Nephron (organoid): ENCODE measurements around the gene ZNF277.

Source experiments
- H3K27ac Mint-ChIP-seq, 3 experiments: 2 replicates each; pipeline ENCODE4 v1.8.0; 2020; ENCODE audit warnings: mixed read lengths in 3 of 3, mild to moderate bottlenecking in 2 of 3, moderate library complexity in 1 of 3
- H3K27me3 Mint-ChIP-seq: 2 replicates; pipeline ENCODE4 v1.8.0; 2021; ENCODE audit warnings: low read depth, mild to moderate bottlenecking, moderate library complexity, mixed read lengths
- H3K36me3 Mint-ChIP-seq: 2 replicates; pipeline ENCODE4 v1.8.0; 2020; ENCODE audit warnings: low read depth, mixed read lengths
- H3K4me1 Mint-ChIP-seq: 2 replicates; pipeline ENCODE4 v1.8.0; 2020; ENCODE audit warnings: mixed read lengths
- H3K4me3 Mint-ChIP-seq, 3 experiments: 2 replicates each; pipeline ENCODE4 v1.8.0; 2020; ENCODE audit warnings: mild to moderate bottlenecking in 3 of 3, mixed read lengths in 3 of 3, moderate library complexity in 2 of 3
- H3K9me3 Mint-ChIP-seq: 2 replicates; pipeline ENCODE4 v1.8.0; 2020; ENCODE audit warnings: mixed read lengths
- TF ChIP-seq, protein P1 (sequence below), 3 experiments: fragments of 200-600 bp; sonication (generic); IDR thresholded peaks; one replicate each; pipeline ENCODE4 v1.5.0; 2021; ENCODE audit warnings: antibody characterized with exemption in 3 of 3; ENCODE audit not compliant: unreplicated experiment in 3 of 3

The ZNF277 gene

DNA sequence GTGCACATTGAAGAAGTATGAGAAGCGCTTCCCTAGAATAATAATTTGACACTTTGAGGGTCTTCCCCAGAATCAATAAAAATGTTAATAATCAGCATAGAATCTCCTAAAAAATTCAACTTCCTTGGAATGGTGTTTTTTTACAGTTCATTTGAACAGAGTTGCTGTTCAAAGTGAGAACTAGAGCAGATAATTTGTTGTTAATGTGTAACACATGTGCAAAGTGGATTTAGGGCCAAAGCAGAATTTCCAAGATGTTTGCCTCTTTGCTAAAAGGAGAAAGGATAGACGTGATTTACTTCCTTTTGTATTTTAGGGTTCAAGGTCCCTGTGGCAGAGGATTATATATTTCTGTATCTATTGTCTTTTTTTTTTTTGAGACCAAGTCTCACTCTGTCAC lies 73.8 kb downstream of the ZNF277 start:
- H3K4me1 Mint-ChIP-seq = peaks cover 19% of the 10 kb centered on the region
- TF ChIP-seq, protein P1, sequence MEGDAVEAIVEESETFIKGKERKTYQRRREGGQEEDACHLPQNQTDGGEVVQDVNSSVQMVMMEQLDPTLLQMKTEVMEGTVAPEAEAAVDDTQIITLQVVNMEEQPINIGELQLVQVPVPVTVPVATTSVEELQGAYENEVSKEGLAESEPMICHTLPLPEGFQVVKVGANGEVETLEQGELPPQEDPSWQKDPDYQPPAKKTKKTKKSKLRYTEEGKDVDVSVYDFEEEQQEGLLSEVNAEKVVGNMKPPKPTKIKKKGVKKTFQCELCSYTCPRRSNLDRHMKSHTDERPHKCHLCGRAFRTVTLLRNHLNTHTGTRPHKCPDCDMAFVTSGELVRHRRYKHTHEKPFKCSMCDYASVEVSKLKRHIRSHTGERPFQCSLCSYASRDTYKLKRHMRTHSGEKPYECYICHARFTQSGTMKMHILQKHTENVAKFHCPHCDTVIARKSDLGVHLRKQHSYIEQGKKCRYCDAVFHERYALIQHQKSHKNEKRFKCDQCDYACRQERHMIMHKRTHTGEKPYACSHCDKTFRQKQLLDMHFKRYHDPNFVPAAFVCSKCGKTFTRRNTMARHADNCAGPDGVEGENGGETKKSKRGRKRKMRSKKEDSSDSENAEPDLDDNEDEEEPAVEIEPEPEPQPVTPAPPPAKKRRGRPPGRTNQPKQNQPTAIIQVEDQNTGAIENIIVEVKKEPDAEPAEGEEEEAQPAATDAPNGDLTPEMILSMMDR (IDR thresholded peaks at IDR 0.05; ENCODE audit: unreplicated experiment in 3 of 3) = no peak
- no peak overlapping the region for H3K4me3 Mint-ChIP-seq

DNA sequence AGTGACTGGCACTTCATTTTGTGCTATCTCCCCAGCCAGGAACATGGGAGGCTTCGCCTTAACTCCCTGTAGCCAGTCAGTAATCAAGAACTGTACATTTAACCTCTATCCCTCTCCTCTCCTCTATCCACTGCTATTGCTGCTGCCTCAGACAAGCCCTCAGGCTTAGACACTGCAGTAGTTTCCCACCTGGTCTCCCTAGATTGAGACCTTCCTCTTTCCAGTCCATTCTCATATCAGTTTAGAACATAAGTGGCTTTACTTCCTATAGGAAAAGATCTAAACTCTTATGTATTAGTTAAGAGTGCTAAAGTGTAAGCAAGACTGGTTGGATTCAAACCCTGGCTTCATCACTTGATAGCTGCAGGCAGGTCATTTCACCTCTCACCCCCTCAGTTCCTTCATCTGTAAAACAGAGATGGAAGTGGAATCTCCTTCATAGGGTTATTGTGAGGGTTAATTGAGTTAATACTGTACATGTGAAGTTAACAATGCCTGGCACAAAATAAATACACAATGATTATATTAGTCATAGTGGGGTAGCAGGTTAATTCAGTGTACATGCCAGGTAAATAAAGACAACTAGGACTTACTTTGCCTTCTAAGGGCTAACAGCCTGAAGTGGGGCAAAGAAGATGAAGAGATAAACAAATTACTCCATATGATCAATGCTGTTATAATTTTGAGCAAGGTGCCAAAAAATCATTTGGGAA lies 76.1 kb downstream of the ZNF277 start:
- peaks cover 31% of the 10 kb centered on the region for H3K4me1 Mint-ChIP-seq
- H3K4me3 Mint-ChIP-seq = no peak overlapping the region
- peaks cover 3% of the 10 kb centered on the region for H3K9me3 Mint-ChIP-seq
- H3K27ac Mint-ChIP-seq = peak overlapping the region in 2 of 3 experiments; percentile 31 to 32
- TF ChIP-seq, protein P1 (IDR thresholded peaks at IDR 0.05; ENCODE audit: unreplicated experiment in 3 of 3) = no peak
- H3K36me3 Mint-ChIP-seq = no peaks in the 10 kb centered on the region
- H3K27me3 Mint-ChIP-seq = no peaks in the 10 kb centered on the region

More for the DNA sequence above, 73.8 kb downstream of the ZNF277 start:
- Mint-ChIP-seq H3K27ac (peak overlapping the region; percentile 33 to 65 (median 48)), H3K9me3 (peaks cover 3% of the 10 kb centered on the region), H3K27me3 (no peaks in the 10 kb centered on the region), H3K36me3 (no peaks in the 10 kb centered on the region)

DNA sequence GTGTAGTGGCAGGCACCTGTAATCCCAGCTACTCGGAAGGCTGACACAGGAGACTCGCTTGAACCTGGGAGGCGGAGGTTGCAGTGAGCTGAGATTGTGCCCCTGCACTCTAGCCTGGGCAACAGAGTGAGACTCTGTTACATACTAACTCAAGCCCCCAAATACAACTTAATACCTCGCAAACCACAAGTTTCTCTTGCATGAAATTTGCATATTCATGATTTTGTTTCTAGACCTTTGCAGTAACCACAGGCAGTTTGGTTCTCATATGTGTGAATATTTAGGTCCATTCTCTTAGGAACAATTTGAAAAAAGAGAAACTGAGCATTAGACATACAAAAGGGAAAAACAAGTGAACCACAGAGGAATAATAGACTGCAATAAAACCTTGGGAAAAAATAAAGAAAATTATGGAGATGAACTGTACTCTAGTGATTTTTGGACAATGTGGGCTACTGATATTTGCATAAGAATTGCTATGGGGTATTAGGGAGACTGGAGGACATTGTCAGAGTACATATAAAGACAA lies 77.0 kb downstream of the ZNF277 start:
- TF ChIP-seq, protein P1 (IDR thresholded peaks at IDR 0.05; ENCODE audit: unreplicated experiment in 3 of 3) = no peak
- peaks cover 3% of the 10 kb centered on the region for H3K9me3 Mint-ChIP-seq
- no peak overlapping the region for H3K27ac Mint-ChIP-seq
- H3K36me3 Mint-ChIP-seq = peaks cover 4% of the 10 kb centered on the region
- no peak overlapping the region for H3K4me3 Mint-ChIP-seq
- peaks cover 31% of the 10 kb centered on the region for H3K4me1 Mint-ChIP-seq
- no peaks in the 10 kb centered on the region for H3K27me3 Mint-ChIP-seq

DNA sequence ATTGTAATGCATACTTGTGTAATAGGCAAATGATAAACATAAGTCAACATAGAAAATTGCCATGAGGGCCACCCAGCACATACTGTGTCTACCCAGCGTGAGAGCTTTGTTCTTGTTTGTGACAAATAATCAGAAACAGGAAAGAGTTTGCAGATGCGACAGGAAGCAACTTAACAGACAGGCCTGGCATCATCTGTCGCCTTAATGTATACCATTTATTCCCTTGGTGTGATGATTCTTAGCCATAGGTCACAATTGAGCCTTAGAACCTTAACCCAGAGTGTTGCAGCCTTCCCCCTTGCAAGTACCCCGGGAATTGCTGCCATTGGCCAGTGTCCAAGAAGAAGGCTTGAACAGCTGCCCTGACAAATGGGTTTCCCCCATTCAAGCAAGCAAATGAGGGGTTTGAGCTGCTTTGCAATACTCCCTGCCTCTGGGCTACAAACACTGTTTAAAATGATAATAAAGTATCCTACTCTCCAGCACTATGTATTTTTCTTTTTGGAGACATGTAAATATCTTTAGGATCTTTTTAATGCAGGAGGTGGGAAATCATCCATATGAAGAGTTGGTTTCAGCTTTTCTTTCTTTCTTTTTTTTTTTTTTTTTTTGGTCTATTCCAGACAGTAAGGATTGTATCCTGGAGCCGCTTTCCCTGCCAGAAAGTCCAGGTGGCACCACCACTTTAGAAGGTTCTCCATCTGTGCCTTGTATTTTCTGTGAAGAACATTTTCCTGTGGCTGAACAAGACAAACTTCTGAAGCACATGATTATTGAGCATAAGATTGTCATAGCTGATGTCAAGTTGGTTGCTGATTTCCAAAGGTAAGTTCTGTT lies 80.0 kb downstream of the ZNF277 start:
- TF ChIP-seq, protein P1 (IDR thresholded peaks at IDR 0.05; ENCODE audit: unreplicated experiment in 3 of 3) = no peak
- Mint-ChIP-seq H3K4me1 (peaks cover 23% of the 10 kb centered on the region), H3K27ac (peak overlapping the region; percentile 5 to 33 (median 17)), H3K4me3 (no peak overlapping the region), H3K9me3 (no peaks in the 10 kb centered on the region), H3K36me3 (peaks cover 4% of the 10 kb centered on the region), H3K27me3 (no peaks in the 10 kb centered on the region)

DNA sequence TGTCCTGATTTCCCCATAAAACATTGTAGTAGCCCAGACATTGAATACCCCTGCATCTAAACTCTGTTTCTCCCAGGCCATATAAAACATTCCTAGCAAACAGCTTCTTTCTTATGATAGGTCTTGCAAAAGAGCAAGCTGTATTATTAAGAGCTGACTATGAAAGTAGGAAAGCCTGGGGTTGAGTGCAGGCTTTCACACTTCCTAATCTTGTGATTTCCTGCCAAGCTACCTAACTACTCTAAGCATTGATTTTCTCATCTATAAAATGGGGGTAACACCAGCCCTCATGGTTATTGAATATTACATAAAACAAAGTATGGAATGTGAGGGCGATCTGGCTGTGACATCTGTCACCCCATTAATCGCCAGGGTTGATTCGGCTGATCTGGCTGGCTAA lies 81.8 kb downstream of the ZNF277 start:
- no peak overlapping the region for H3K4me3 Mint-ChIP-seq
- peaks cover 18% of the 10 kb centered on the region for H3K4me1 Mint-ChIP-seq
- no peak overlapping the region for H3K27ac Mint-ChIP-seq
- H3K27me3 Mint-ChIP-seq = no peaks in the 10 kb centered on the region
- TF ChIP-seq, protein P1 (IDR thresholded peaks at IDR 0.05; ENCODE audit: unreplicated experiment in 3 of 3) = no peak
- H3K9me3 Mint-ChIP-seq = no peaks in the 10 kb centered on the region
- peaks cover 4% of the 10 kb centered on the region for H3K36me3 Mint-ChIP-seq
